GM12872 (cell line): Measurements from ENCODE around the gene RMI2.

Source experiments
- TF ChIP-seq, protein P1 (sequence below): IDR thresholded peaks from 3 replicates; pipeline ENCODE4 v1.5.1; 2011; ENCODE audit warnings: low read depth, mild to moderate bottlenecking, low read length, moderate library complexity; ENCODE audit not compliant: insufficient read depth

Gene RMI2

DNA sequence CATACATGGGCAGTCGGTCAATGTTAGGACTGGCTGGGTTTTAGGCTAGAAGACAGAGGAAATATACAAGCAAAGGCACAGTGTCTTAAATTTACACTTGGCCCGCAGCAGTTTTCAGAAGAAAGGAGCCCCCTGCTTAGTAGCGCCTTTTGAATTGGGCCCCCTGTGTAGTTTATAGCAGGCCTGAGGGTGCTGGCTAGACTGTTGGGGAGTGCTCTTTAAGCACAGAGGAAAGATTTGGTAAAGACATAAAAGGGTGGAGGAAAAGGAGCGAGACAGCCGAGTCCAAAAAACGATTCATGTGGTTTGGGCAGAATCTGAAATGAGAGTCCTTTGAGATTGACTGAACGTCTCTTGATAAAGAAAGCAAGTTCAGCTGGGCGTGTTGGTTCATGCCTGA lies 10.6 kb downstream of the RMI2 start:
- TF ChIP-seq, protein P1, sequence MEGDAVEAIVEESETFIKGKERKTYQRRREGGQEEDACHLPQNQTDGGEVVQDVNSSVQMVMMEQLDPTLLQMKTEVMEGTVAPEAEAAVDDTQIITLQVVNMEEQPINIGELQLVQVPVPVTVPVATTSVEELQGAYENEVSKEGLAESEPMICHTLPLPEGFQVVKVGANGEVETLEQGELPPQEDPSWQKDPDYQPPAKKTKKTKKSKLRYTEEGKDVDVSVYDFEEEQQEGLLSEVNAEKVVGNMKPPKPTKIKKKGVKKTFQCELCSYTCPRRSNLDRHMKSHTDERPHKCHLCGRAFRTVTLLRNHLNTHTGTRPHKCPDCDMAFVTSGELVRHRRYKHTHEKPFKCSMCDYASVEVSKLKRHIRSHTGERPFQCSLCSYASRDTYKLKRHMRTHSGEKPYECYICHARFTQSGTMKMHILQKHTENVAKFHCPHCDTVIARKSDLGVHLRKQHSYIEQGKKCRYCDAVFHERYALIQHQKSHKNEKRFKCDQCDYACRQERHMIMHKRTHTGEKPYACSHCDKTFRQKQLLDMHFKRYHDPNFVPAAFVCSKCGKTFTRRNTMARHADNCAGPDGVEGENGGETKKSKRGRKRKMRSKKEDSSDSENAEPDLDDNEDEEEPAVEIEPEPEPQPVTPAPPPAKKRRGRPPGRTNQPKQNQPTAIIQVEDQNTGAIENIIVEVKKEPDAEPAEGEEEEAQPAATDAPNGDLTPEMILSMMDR, result no peak

DNA sequence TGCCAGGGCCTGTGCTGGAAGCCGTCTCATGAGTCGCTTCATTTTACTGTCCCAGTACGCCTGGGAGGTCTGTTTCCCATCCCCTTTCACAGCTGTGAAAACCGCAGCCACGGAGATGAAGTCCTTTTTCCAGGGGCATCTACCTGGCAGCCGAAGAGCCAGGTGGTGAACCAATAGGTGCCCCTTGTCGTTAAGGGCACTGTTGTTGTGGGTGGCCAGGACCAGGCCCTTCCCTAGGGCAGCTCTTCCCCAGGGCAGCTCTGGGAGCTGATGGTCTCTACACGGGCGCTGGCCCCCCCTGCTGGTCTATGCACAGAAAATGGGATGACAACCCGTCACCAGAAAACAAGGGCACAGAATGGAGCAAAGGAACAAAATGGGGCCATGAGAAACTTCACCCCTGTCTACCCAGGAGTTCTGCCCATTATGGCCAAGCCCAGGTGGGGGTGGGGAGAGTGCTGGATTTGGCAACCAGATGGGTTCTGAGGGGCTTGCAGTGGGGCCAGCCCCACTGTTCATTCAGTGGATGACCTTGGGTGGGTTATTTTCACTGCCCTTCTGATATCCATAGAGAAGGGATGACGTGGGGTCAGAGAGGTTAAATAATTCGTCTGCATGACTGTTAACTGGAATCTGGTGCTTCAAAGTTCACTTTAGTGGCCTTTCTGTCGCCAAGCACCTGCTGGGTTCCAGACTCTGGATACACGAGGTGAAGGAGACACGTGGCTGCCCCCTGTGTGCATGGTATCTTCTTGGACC lies 11.5 kb downstream of the RMI2 start:
- TF ChIP-seq, protein P1, result peak; percentile 74

DNA sequence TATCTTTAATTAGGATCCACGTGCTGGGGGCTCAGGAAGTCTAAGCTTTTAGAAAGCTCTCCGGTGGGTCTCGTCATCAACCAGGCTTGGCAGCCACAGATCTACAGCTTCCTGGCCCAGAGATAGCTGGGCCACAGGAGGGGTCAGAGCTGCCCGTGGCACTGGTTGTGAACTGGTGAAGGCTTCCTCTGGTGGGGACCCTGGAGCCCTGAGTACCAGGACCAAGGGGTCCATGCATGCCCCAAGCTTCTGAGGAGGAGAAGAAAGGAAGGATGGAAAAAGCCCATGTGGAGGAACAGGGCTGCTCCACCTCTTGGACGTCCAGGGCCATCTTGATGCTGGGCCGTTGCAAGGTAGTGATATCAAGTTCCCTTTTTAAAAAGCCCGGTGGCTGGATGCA lies 13.3 kb downstream of the RMI2 start:
- TF ChIP-seq, protein P1, result no peak

DNA sequence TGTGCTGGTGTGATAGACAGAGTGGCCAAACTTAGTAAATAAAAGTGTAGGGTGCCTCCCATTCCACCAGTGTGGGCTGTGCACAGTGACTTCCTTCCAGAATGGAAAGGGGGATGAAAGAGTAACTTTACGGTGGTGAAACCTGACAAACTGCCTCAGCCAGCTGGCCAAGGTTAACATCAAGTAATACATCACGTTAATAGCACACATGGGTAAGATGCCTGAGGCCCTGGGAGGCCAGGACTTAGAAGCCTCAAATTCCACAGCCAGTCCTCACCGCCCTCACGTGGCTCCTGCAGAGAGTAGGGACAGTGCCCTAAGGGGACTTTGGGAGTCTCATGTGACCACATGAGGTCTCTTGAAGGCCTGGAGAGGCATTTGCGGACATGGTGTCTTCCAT lies 14.1 kb downstream of the RMI2 start:
- TF ChIP-seq, protein P1, result no peak

DNA sequence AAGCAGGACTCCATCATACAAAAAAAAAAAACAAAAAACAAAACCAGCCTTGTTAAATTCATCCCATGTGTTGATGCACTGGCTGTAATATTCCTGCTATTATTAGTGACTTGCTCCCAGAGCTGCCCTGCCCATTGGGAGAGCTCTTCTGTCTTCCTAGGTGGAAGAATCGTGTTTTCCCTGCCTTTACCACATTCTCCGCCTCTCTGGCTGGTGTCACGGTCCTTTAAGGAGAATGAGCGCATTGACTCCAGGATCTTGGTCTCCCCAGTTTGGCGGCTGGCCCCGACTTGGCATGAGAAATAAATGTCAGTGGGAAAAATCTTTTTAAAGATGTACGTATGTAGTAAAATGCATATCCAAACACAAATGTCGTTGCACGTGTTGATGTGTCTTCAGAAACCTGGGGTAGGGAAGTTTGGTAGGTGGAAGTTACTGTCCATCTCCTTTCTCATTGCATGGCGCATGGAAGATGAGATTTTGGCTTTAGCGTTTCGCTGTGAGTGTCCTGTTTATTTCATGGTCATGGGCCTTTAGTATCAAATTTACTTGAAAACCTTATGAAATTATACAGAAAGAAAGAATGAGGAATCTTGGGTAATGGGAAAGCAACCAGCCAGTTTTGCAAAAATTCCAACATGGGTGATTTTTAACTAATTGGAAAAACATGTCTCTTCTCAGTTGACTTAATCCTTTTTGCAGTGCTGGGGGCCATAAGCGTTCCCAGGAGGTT lies 15.5 kb downstream of the RMI2 start:
- TF ChIP-seq, protein P1, result no peak

DNA sequence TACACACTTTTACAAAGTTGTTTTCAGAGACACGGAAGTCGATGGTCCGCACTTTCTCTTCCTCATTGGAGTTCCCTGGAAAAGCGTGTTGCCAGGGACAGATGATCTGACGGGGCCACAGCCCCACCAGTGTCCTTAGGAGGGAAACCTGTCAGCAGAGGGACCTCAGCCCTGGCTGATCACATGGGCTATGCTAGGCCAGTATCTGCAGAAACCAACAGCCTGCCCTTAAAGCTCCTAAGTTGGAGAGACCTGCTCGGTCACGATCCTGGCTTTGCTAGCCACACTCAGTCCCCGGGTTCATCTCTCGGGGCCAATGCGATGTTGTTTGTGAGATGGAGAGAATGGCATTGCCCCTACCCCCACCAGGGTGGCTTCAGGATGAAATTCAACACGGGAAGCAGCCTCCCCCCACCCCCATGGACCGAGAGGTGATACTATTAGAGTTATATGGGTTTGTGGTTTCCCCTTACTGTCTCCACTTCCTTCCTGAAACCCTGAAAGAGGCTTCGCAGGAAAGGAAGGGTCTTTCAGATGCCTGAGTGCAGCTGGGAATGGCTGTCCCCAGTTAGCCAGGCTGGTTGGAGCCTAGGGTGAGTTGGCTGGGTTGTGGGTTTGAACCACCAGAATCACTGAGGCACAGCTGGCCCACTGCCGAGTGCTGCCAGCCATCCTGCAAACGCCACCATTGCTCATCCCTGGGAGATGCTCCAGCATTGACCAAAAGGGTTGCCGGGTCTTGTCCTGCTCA lies 16.6 kb downstream of the RMI2 start:
- TF ChIP-seq, protein P1, result no peak

DNA sequence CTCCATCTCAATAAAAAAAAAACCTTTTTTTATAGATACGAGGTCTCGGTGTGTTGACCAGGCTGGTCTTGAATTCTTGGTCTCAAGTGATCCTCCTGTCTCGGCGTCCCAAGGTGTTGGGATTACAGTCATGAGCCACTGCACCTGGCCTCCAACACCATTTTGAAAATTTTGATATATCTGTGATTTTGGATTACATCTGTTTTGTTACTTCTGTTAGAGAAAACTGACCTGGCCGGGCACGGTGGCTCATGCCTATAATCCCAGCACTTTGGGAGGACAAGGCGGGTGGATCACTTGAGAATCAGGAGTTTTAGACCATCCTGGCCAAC lies 18.6 kb downstream of the RMI2 start:
- TF ChIP-seq, protein P1, result no peak
